ENCODE data around the gene RNF181. TPM values are rescaled to one million over a fixed set of nuclear protein-coding genes. Genes with fewer than 3 reads are reported as not detected.

Gene RNF181
- total RNA-seq, 1 experiment from 2014 or later, result 78.5 TPM

- ChIA-PET POLR2A (ENCODE audit: low non-redundant PET) (no interaction called here), CTCF (no interaction called here)
- Histone ChIP-seq H3K9me3 (ENCODE audit: low read depth, low read length, poor library complexity, severe bottlenecking) (no peaks in the 10 kb centered on the region), H3K27ac (ENCODE audit: low read depth, low read length, poor library complexity, severe bottlenecking) (no peak within 1 kb of the TSS), H3K27me3 (replicated peaks; ENCODE audit: insufficient read depth, low read depth, low read length, poor library complexity) (no peaks in the 10 kb centered on the region), H3K4me3 (ENCODE audit: low read depth, low read length, poor library complexity, severe bottlenecking) (no peak within 1 kb of the TSS), H3K4me1 (ENCODE audit: insufficient read depth, low read length, poor library complexity, severe bottlenecking) (no peaks in the 10 kb centered on the region), H3K36me3 (ENCODE audit: insufficient read depth, low read length, poor library complexity, severe bottlenecking) (no peaks in the 10 kb centered on the region)
- intact Hi-C loops (cut with micrococcal nuclease; ENCODE audit: unreplicated experiment), result no loop called here
- DNase-seq (ENCODE audit: low spot score), result no peak
- BruUV-seq (replicated peaks), result no TSS peak
- no peak for TF ChIP-seq CTCF (conservative IDR thresholded peaks at IDR 0.05; ENCODE audit: low read depth, low read length)
- no peak for TF ChIP-seq EZH2 (IDR thresholded peaks at IDR 0.05; ENCODE audit: borderline replicate concordance, low read depth, low read length, poor library complexity, severe bottlenecking)
Observed at GRCh38 chr2:85577386-85578242, 17.9 kb upstream of the RNF181 start, which contains the start of gene VAMP8. TSS of gene VAMP8 (plus strand) at chr2:85577586. CDS start at chr2:85577647, 61 bp downstream.

GRCh38 chr2:85578243-85579180 is 17.0 kb upstream of the RNF181 start:
- POLR2A ChIA-PET (ENCODE audit: low non-redundant PET), result no interaction called here
- BruUV-seq (replicated peaks), result no TSS peak

More at GRCh38 chr2:85578243-85579180, 17.0 kb upstream of the RNF181 start:
- intact Hi-C loops (cut with micrococcal nuclease; ENCODE audit: unreplicated experiment), result no loop called here
- Histone ChIP-seq H3K4me3 (ENCODE audit: low read depth, low read length, poor library complexity, severe bottlenecking) (no peak overlapping the region), H3K36me3 (ENCODE audit: insufficient read depth, low read length, poor library complexity, severe bottlenecking) (no peaks in the 10 kb centered on the region), H3K27ac (ENCODE audit: low read depth, low read length, poor library complexity, severe bottlenecking) (no peak overlapping the region), H3K4me1 (ENCODE audit: insufficient read depth, low read length, poor library complexity, severe bottlenecking) (no peaks in the 10 kb centered on the region), H3K27me3 (replicated peaks; ENCODE audit: insufficient read depth, low read depth, low read length, poor library complexity) (no peaks in the 10 kb centered on the region), H3K9me3 (ENCODE audit: low read depth, low read length, poor library complexity, severe bottlenecking) (no peaks in the 10 kb centered on the region)
- no peak for TF ChIP-seq EZH2 (IDR thresholded peaks at IDR 0.05; ENCODE audit: borderline replicate concordance, low read depth, low read length, poor library complexity, severe bottlenecking)
- no peak for TF ChIP-seq CTCF (conservative IDR thresholded peaks at IDR 0.05; ENCODE audit: low read depth, low read length)
- CTCF ChIA-PET, result no interaction called here
- no peak for DNase-seq (ENCODE audit: low spot score)
